NCI-H2107 treated with DMSO at 0.1 percent for 48 hours (cell line): ENCODE data around the gene ZNF467.

Experiments used
- DNase-seq: peaks from one replicate; lab custom pipeline; 2025; ENCODE audit not compliant: unreplicated experiment; lab: John Stamatoyannopoulos, UW

The ZNF467 gene

GRCh38 chr7:149716007-149716931 is 57.1 kb downstream of the ZNF467 start:
- DNase-seq, result no peak

GRCh38 chr7:149715476-149715875 is 57.9 kb downstream of the ZNF467 start:
- DNase-seq, result no peak

GRCh38 chr7:149714910-149715471 is 58.4 kb downstream of the ZNF467 start:
- DNase-seq, result no peak
